NCI-H82 treated with DMSO at 0.1 percent for 48 hours (cell line): Measurements from ENCODE around the gene DDX53.

Source experiments
- DNase-seq: peaks from one replicate; lab custom pipeline; 2025; ENCODE audit not compliant: unreplicated experiment; lab: John Stamatoyannopoulos, UW

DDX53 gene

GRCh38 chrX:23048806-23049573 is 49.2 kb downstream of the DDX53 start:
- no peak for DNase-seq

- no peak for DNase-seq
Measured at GRCh38 chrX:23052324-23052723, 52.6 kb downstream of the DDX53 start.
